ENCODE data around the gene OR2Y1.

OR2Y1 gene

DNA sequence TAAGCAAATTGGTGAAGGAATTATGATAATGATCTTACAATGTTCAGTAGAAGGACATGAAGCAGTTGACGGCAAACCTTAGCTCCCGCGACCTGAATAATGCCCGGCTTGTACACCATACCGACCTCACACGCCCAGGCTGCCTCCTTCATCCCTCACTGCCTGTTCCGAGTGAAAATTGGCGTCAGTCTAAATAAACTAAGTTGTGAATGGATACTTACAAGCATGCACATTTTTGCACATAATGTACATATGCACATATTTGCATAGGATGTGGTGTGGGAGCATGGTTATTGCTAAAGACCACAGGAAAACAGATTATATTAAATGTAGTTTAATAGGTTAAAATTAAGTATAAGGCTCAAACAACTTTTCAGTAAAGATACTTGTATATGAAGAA is 14.9 kb downstream of the OR2Y1 start:
- Histone ChIP-seq H4K5ac (ENCODE audit: low read length) (no peak overlapping the region), H3K79me1 (ENCODE audit: low read length) (no peaks in the 10 kb centered on the region), H3K23ac (ENCODE audit: low read length) (no peak overlapping the region), H3K79me2 (ENCODE audit: control insufficient read depth, insufficient read depth, low read length) (no peaks in the 10 kb centered on the region), H3K18ac (ENCODE audit: low read length) (no peak overlapping the region), H4K8ac (ENCODE audit: low read depth, low read length) (no peak overlapping the region), H3K36me3 (ENCODE audit: control insufficient read depth, insufficient read depth, low read length) (no peaks in the 10 kb centered on the region), H2BK15ac (replicated peaks; ENCODE audit: low read depth) (no peak overlapping the region), H2BK120ac (ENCODE audit: low read depth, low read length) (no peak overlapping the region), H3K56ac (ENCODE audit: low read length) (no peak overlapping the region), H3K4ac (ENCODE audit: low read depth, low read length) (no peak overlapping the region), H3K4me2 (ENCODE audit: low read length) (no peak overlapping the region), H2AK5ac (ENCODE audit: low read length) (no peak overlapping the region), H3K9ac (ENCODE audit: low read length) (no peak overlapping the region), H3K4me1 (ENCODE audit: control insufficient read depth, low read depth, low read length) (no peaks in the 10 kb centered on the region), H2BK5ac (ENCODE audit: low read length) (no peak overlapping the region), H3K27ac (ENCODE audit: low read depth, low read length) (no peak overlapping the region), H3K4me3 (ENCODE audit: low read length) (no peak overlapping the region), H3K27me3 (ENCODE audit: insufficient read depth, low read length, poor library complexity) (no peaks in the 10 kb centered on the region)
- WGBS (ENCODE audit: extremely low coverage, insufficient coverage, low lambda C conversion rate) = no CpG with 5 or more reads among the region's 8 CpGs
- DNase-seq = no peak

DNA sequence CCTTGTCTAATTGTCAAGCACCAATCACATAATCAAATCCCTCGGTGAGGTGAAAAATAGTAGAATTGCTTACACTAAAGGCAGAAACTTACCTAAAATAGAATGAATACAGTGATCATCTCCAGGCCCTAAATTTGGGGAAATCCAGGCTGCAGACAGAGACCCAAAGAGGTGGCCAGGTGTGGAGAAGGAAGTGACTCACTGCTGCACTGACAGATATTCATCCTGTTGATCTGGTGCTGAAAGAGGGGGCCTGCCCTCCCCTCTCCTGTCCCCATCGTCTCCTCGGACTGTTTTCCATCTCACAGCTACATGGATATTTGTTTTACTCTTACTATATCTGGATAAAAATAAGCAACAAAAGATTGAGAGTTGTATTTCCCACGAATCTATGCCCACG is 15.9 kb downstream of the OR2Y1 start:
- Histone ChIP-seq H3K4me3 (ENCODE audit: low read length) (no peak overlapping the region), H3K23ac (ENCODE audit: low read length) (no peak overlapping the region), H3K79me1 (ENCODE audit: low read length) (no peaks in the 10 kb centered on the region), H2BK15ac (replicated peaks; ENCODE audit: low read depth) (no peak overlapping the region), H3K36me3 (ENCODE audit: control insufficient read depth, insufficient read depth, low read length) (no peaks in the 10 kb centered on the region), H2BK120ac (ENCODE audit: low read depth, low read length) (no peak overlapping the region), H3K4me1 (ENCODE audit: control insufficient read depth, low read depth, low read length) (no peaks in the 10 kb centered on the region), H3K9ac (ENCODE audit: low read length) (no peak overlapping the region), H2AK5ac (ENCODE audit: low read length) (no peak overlapping the region), H2BK5ac (ENCODE audit: low read length) (no peak overlapping the region), H3K18ac (ENCODE audit: low read length) (no peak overlapping the region), H3K4ac (ENCODE audit: low read depth, low read length) (no peak overlapping the region), H4K5ac (ENCODE audit: low read length) (no peak overlapping the region), H3K56ac (ENCODE audit: low read length) (no peak overlapping the region), H3K4me2 (ENCODE audit: low read length) (no peak overlapping the region), H3K79me2 (ENCODE audit: control insufficient read depth, insufficient read depth, low read length) (no peaks in the 10 kb centered on the region), H4K8ac (ENCODE audit: low read depth, low read length) (no peak overlapping the region), H3K27ac (ENCODE audit: low read depth, low read length) (no peak overlapping the region), H3K27me3 (ENCODE audit: insufficient read depth, low read length, poor library complexity) (no peaks in the 10 kb centered on the region)
- DNase-seq = no peak
- WGBS (ENCODE audit: extremely low coverage, insufficient coverage, low lambda C conversion rate) = no CpG with 5 or more reads among the region's 5 CpGs

DNA sequence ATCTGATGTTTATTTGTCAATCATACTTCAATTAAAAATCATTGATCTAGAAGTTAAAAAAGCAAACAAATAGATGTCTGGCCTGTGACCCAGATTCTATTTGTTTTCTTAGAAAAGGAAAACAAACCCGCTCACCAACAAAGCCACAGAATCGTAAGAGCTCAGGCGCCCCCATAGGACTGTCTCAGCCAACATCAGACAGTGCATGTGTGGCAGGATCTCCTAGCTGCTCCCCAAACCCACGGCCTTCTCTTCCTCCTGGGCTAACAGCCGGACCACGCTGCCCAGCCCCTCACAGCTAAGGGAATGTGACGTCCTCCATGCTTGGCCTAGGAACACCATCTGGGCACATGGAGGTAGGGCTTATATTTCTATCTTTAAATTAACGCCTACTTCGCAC is 19.4 kb downstream of the OR2Y1 start:
- Histone ChIP-seq H2BK15ac (replicated peaks; ENCODE audit: low read depth) (no peak overlapping the region), H4K8ac (ENCODE audit: low read depth, low read length) (no peak overlapping the region), H2BK120ac (ENCODE audit: low read depth, low read length) (no peak overlapping the region), H2AK5ac (ENCODE audit: low read length) (no peak overlapping the region), H3K56ac (ENCODE audit: low read length) (no peak overlapping the region), H4K5ac (ENCODE audit: low read length) (no peak overlapping the region), H3K4me1 (ENCODE audit: control insufficient read depth, low read depth, low read length) (no peaks in the 10 kb centered on the region), H3K9ac (ENCODE audit: low read length) (no peak overlapping the region), H3K23ac (ENCODE audit: low read length) (no peak overlapping the region), H3K4me2 (ENCODE audit: low read length) (no peak overlapping the region), H3K79me2 (ENCODE audit: control insufficient read depth, insufficient read depth, low read length) (no peaks in the 10 kb centered on the region), H3K4me3 (ENCODE audit: low read length) (no peak overlapping the region), H2BK5ac (ENCODE audit: low read length) (no peak overlapping the region), H3K4ac (ENCODE audit: low read depth, low read length) (no peak overlapping the region), H3K18ac (ENCODE audit: low read length) (no peak overlapping the region), H3K27ac (ENCODE audit: low read depth, low read length) (no peak overlapping the region), H3K27me3 (ENCODE audit: insufficient read depth, low read length, poor library complexity) (no peaks in the 10 kb centered on the region), H3K79me1 (ENCODE audit: low read length) (no peaks in the 10 kb centered on the region), H3K36me3 (ENCODE audit: control insufficient read depth, insufficient read depth, low read length) (no peaks in the 10 kb centered on the region)
- no CpG with 5 or more reads among the region's 9 CpGs for WGBS (ENCODE audit: extremely low coverage, insufficient coverage, low lambda C conversion rate)
- peak; percentile 25 for DNase-seq

DNA sequence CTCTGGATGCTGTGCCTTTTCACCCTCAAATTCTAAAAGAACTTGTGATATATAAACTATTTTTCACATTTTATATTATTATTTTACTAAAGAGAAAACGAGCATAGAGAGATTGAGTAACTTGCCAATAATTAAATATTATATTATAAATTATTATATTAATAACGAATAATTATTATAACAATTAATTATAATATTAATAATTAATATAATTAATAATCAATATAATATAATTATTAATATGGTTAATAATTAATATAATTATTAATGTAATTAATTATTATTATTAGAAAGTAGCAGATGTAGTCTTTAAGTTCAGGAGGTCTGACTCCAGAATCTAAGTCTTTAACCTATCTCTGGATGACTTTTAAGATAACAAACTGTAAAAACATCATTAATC is 20.1 kb downstream of the OR2Y1 start:
- Histone ChIP-seq H3K23ac (ENCODE audit: low read length) (no peak overlapping the region), H3K18ac (ENCODE audit: low read length) (no peak overlapping the region), H3K4ac (ENCODE audit: low read depth, low read length) (no peak overlapping the region), H2AK5ac (ENCODE audit: low read length) (no peak overlapping the region), H3K9ac (ENCODE audit: low read length) (no peak overlapping the region), H3K4me3 (ENCODE audit: low read length) (no peak overlapping the region), H3K36me3 (ENCODE audit: control insufficient read depth, insufficient read depth, low read length) (no peaks in the 10 kb centered on the region), H3K27ac (ENCODE audit: low read depth, low read length) (no peak overlapping the region), H2BK5ac (ENCODE audit: low read length) (no peak overlapping the region), H3K4me2 (ENCODE audit: low read length) (no peak overlapping the region), H3K27me3 (ENCODE audit: insufficient read depth, low read length, poor library complexity) (no peaks in the 10 kb centered on the region), H4K5ac (ENCODE audit: low read length) (no peak overlapping the region), H2BK15ac (replicated peaks; ENCODE audit: low read depth) (no peak overlapping the region), H4K8ac (ENCODE audit: low read depth, low read length) (no peak overlapping the region), H3K79me2 (ENCODE audit: control insufficient read depth, insufficient read depth, low read length) (no peaks in the 10 kb centered on the region), H2BK120ac (ENCODE audit: low read depth, low read length) (no peak overlapping the region), H3K79me1 (ENCODE audit: low read length) (no peaks in the 10 kb centered on the region), H3K56ac (ENCODE audit: low read length) (no peak overlapping the region), H3K4me1 (ENCODE audit: control insufficient read depth, low read depth, low read length) (no peaks in the 10 kb centered on the region)
- no CpG with 5 or more reads among the region's 2 CpGs for WGBS (ENCODE audit: extremely low coverage, insufficient coverage, low lambda C conversion rate)
- DNase-seq = no peak

DNA sequence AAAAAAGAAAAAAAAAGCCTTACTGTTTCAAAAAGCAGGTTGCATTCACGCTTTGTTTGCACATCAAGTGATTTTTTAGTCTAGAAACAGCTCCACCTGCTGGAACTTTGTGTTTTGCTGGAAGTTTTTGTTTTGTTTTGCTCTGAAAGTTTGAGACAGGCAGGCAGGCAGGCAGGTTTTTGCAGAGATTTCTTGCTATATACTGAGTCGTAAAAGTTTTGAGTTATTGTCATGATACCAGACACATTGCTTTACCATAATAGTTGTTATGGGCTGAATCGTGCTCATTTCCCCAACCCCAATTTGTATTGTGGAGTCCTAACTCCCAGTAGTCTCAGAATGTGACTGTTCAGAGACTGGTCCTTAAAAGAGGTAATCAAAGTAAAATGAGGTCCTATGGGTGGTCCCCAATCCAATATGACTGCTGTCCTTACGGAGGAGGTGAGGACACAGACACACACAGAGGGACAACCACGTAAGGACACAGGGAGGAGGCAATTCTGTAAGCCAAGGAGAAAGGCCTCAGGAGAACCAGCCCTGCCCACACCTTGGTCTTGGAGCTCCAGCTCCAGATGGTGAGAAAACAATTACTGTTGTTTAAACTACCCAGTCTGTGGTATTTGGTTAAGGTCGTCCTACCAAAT is 20.9 kb downstream of the OR2Y1 start:
- peak; percentile 52 for DNase-seq
- no peaks in the 10 kb centered on the region for H3K79me1 ChIP-seq (ENCODE audit: low read length)
- H3K18ac ChIP-seq (ENCODE audit: low read length) = no peak overlapping the region
- no peaks in the 10 kb centered on the region for H3K4me1 ChIP-seq (ENCODE audit: control insufficient read depth, low read depth, low read length)
- no peak overlapping the region for H3K4ac ChIP-seq (ENCODE audit: low read depth, low read length)
- H3K27me3 ChIP-seq (ENCODE audit: insufficient read depth, low read length, poor library complexity) = no peaks in the 10 kb centered on the region
- H2BK15ac ChIP-seq (replicated peaks; ENCODE audit: low read depth) = no peak overlapping the region
- H3K79me2 ChIP-seq (ENCODE audit: control insufficient read depth, insufficient read depth, low read length) = no peaks in the 10 kb centered on the region
- no peak overlapping the region for H2BK120ac ChIP-seq (ENCODE audit: low read depth, low read length)
- H3K23ac ChIP-seq (ENCODE audit: low read length) = no peak overlapping the region
- no CpG with 5 or more reads among the region's 6 CpGs for WGBS (ENCODE audit: extremely low coverage, insufficient coverage, low lambda C conversion rate)
- no peak overlapping the region for H2AK5ac ChIP-seq (ENCODE audit: low read length)
- no peak overlapping the region for H3K27ac ChIP-seq (ENCODE audit: low read depth, low read length)
- no peaks in the 10 kb centered on the region for H3K36me3 ChIP-seq (ENCODE audit: control insufficient read depth, insufficient read depth, low read length)
- H3K56ac ChIP-seq (ENCODE audit: low read length) = no peak overlapping the region
- no peak overlapping the region for H4K8ac ChIP-seq (ENCODE audit: low read depth, low read length)
- H3K4me2 ChIP-seq (ENCODE audit: low read length) = no peak overlapping the region
- H3K9ac ChIP-seq (ENCODE audit: low read length) = no peak overlapping the region
- H4K5ac ChIP-seq (ENCODE audit: low read length) = no peak overlapping the region
- H2BK5ac ChIP-seq (ENCODE audit: low read length) = no peak overlapping the region
- H3K4me3 ChIP-seq (ENCODE audit: low read length) = no peak overlapping the region

DNA sequence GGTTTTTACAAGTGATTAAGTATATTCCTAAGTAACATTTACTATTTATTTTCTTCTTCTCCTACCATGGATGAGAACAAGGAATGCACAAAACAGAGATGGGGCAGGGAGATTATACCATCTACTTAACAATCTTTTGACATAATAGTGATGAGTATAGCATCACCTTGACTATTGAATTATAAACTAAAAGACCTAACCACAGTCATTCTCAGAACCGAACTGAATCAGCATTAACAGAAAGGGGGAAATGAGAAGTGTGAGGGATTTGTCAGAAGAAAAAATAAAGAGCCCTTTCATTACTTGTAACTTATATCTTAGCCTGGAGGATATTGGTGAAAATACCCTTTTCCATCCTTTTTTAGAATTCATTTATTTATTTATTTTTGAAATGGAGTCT is 21.9 kb downstream of the OR2Y1 start:
- no peaks in the 10 kb centered on the region for H3K4me1 ChIP-seq (ENCODE audit: control insufficient read depth, low read depth, low read length)
- H3K4ac ChIP-seq (ENCODE audit: low read depth, low read length) = no peak overlapping the region
- no peak overlapping the region for H4K8ac ChIP-seq (ENCODE audit: low read depth, low read length)
- no peak overlapping the region for H3K4me2 ChIP-seq (ENCODE audit: low read length)
- H3K23ac ChIP-seq (ENCODE audit: low read length) = no peak overlapping the region
- no peak overlapping the region for H2BK5ac ChIP-seq (ENCODE audit: low read length)
- H3K18ac ChIP-seq (ENCODE audit: low read length) = no peak overlapping the region
- WGBS (ENCODE audit: extremely low coverage, insufficient coverage, low lambda C conversion rate) = no CpG with 5 or more reads among the region's 1 CpG
- no peak for DNase-seq
- H2AK5ac ChIP-seq (ENCODE audit: low read length) = no peak overlapping the region
- H3K79me1 ChIP-seq (ENCODE audit: low read length) = no peaks in the 10 kb centered on the region
- H3K27me3 ChIP-seq (ENCODE audit: insufficient read depth, low read length, poor library complexity) = no peaks in the 10 kb centered on the region
- no peak overlapping the region for H3K27ac ChIP-seq (ENCODE audit: low read depth, low read length)
- H3K56ac ChIP-seq (ENCODE audit: low read length) = no peak overlapping the region
- H4K5ac ChIP-seq (ENCODE audit: low read length) = no peak overlapping the region
- H3K4me3 ChIP-seq (ENCODE audit: low read length) = no peak overlapping the region
- no peak overlapping the region for H2BK15ac ChIP-seq (replicated peaks; ENCODE audit: low read depth)
- H3K79me2 ChIP-seq (ENCODE audit: control insufficient read depth, insufficient read depth, low read length) = no peaks in the 10 kb centered on the region
- H3K9ac ChIP-seq (ENCODE audit: low read length) = no peak overlapping the region
- H2BK120ac ChIP-seq (ENCODE audit: low read depth, low read length) = no peak overlapping the region
- no peaks in the 10 kb centered on the region for H3K36me3 ChIP-seq (ENCODE audit: control insufficient read depth, insufficient read depth, low read length)

Measured in mesendoderm (in vitro differentiated cells).